ENCODE data around the gene TMEM144.

The TMEM144 gene
- long read RNA-seq, donor 1, partial matches to known transcripts = 0 of 2 reads
- long read RNA-seq, donor 1, other reads (novel, unspliced or antisense) = 0 of 2 reads
- long read RNA-seq, donor 2, partial matches to known transcripts = 0 of 1 reads
- long read RNA-seq, donor 2, other reads (novel, unspliced or antisense) = 0 of 1 reads
- long read RNA-seq, donor 3 = 0 reads
- long read RNA-seq, donor 4, partial matches to known transcripts = 0 of 1 reads
- long read RNA-seq, donor 4, other reads (novel, unspliced or antisense) = 0 of 1 reads
- long read RNA-seq, donor 5, partial matches to known transcripts = 0 of 1 reads
- long read RNA-seq, donor 5, other reads (novel, unspliced or antisense) = 0 of 1 reads
- long read RNA-seq, donor 6, partial matches to known transcripts = 0 of 1 reads
- long read RNA-seq, donor 6, other reads (novel, unspliced or antisense) = 0 of 1 reads
- long read RNA-seq, donor 7 = 0 reads
- long read RNA-seq, donor 8, partial matches to known transcripts = 0 of 4 reads
- long read RNA-seq, donor 8, other reads (novel, unspliced or antisense) = 0 of 4 reads

DNA sequence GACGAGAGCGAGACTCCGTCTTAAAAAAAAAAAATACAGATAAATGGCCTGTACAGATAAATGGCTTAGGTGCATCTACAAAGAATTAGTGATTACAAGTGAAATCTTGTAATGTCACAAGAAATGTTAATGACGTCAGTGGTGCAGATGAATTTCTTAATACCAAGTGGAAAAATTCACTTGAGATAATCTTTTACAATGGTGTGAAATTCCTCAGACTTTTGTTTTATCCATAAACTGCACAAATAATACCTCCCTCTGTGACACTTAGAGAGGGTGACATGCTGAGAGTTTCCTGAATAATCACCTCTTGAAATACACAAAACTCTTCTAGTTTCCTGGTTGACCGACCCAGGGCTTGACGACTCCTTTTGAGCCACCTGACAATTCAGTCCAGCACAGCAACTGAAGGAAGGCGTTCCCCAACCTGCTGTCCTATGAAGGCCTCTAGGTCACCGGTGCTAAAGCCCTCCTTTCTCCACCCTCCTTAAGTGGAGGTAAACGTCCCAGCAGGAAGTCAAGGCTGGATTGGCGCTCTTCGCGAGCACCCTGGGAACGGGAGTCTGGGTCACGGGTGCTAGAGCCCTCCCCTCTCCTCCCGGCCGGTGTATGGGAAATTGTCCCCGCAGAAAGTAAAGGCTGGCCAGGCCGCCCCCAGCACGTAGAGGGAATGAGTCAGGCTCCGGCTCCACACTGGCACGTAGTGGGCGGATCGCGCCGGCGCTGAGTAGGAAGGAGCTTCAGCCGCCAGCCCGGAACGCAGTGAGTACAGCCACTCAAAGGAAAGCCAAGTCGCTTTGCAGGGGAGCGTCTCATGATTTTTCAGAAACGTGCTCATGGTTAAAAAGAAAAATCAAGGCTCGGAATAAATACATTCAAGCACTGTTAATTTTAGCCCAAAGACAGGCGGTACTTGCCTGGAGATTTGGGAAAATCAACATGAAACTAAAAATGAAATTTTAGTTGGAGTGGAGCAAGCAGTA, at the start of gene TMEM144:
Gene TMEM144, plus strand, starts transcription at position 662 of the 983 bp plus-strand sequence. CDS start 2,182 bp downstream, outside the sequence.
- DNase-seq = peak; percentile 73

DNA sequence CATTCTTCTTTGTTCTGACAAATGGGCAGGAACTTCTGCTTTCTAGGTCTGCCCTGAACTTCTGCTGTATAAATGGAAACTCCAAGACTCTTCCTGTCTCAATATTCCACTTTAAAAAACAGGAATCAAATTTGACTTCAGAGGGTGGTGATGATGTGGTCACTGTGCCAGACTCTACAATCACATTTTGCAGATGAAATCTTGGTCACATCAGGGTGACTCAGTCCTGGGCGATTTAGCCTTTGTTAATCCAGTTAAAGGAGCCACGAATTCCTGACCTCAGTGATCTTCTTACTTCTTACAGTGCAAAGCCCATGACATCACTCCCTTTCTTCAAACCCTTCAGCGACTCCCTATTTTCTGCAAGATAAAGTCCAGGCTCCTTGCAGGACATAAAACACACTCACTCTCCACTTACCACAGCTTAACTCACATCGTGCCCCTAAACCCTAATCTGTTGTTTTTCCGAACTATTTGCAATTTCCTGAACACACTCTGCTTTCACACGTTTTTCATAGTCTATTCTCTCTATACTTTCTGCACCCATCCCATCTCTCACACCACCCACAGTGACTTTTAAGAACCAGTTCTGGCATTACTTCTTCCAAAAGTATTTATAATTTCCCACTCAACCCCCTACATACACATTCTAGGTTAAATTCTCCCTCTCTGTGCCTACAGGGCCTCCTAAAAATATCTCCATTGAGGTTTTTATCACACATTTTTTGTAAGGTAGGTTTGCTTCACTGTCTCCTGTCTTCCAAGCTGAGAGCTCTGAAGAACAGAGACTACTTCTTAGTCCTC, 48.5 kb upstream of the TMEM144 start:
- DNase-seq = no peak

DNA sequence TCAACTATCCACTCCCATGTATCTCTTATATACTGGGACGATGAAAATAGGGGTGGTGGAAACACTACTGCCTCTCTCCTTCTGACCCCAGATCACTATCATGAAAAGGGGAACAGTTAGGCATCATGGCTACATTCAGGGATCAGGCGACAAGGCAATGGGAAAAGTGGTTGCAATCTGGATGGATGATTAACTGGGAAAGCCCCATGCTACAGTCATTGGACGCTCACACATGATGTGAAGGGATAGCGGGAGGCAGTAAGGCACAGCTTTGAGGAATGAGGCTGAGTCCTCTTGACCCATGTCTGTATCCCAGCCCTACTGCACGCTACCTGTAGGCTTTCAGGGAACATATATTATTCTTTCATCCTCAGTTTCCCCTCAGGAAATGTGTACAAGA, 47.7 kb upstream of the TMEM144 start:
- DNase-seq = no peak

DNA sequence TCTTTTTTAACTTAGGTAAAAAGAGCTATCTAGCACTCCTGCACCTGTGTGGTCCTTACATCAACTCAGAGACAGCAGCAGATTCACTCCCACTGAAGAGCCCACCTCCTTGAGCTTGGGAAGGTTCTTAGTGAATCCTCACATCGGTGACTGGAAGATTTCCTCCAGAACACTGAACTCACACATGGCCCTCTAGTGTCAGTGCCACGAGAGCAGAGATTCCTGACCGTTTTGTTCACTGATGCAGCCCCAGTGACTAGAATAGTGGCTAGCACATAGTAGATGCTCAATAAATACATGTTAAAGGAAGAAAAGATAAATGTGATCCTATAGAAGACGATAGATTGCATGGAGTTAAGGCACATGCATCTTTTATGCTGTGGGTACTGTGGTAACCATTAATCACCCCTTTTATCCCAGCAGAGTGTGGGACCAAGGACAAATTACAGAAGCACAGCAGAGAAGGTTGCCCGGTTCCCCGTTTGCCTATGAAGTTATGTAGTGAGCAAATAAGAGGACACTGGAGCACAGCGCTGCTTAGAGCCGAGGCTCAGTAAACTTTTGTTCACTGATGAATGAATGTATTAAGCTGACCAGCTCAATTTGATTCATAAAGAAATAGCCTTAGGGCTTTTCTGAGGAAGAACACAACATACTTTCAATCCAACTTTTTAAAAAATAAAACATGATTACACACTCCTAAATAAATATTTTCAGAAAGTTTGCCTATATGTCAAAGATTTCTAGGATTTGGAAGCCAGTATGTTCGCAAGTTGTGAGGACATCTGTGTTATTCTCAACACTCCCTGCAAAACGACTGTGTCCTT, 46.1 kb upstream of the TMEM144 start:
- no peak for DNase-seq

DNA sequence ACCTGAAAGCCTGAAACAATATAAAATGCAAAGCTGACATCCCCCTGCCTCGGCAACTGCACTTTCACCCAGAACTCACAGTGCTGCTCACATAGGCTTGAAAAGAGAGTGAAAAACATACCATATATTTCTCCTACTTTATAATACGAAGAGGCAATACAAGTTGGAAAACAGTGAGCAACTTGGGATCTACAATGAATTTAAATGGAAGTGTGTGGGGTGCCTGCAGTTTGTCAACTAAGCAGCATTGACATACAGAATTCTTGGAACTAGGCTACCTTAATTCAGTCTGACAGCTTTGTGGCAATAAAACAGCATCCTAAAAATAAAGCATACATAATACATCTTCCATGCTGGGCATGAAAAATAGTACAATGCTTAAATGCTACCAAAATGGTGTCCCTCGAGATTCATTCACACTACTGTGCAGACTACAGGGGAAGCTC, 45.5 kb upstream of the TMEM144 start:
- DNase-seq = no peak

DNA sequence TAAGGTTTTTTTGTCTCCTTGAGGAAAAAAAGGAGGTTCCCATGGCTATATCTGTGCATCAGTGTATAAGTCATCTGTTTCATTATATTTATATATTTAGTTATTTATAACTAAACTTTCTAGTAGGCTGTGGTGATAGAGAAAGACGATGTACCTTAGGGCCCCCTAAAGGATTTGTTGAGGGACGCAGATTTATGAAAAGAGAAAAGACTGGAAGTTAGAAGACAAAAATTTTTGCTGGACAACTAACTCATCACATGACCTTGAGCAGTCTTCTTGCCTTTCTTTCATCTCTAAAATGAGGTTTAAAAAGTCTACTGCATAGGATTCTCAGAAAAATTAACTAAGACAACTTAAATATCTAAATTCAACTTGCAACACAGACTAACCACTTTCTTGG, 43.6 kb upstream of the TMEM144 start:
- no peak for DNase-seq

DNA sequence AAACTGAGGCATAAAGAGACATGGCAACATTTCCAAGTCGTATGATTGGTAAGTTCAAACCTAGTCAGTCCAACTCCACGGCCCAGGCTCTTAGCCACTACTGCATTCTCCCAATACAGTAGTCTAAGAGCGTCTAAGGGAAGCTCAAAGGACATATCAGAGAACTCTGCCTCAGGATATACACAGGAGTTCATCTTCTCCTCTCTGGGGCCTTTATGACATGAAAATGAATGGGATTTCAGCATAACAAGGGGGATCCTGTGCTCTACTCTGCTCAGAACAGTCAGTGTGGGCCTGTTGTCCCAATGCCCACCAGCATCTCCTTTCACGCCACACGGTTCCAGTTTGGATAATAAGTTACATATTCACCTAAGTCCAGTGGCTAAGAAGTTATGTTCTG, 41.7 kb upstream of the TMEM144 start:
- no peak for DNase-seq

DNA sequence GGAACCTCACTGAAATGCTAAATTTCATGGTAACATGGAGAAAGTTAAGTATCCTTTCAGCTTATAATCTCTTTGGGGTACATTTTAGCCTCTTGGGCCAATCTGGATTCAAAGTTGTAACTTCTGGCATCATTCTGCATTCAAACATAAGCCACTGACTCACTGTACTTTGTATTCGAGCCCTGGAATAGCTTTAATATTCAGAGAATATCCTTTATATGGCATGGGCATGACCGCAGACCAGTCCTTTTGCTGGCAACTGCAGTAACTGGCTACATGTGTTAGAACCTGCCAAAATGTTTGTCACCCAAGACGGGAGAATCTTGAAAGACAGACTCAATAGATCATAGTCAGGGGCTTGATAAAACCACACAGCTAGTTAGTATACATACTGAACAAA, 40.8 kb upstream of the TMEM144 start:
- no peak for DNase-seq

DNA sequence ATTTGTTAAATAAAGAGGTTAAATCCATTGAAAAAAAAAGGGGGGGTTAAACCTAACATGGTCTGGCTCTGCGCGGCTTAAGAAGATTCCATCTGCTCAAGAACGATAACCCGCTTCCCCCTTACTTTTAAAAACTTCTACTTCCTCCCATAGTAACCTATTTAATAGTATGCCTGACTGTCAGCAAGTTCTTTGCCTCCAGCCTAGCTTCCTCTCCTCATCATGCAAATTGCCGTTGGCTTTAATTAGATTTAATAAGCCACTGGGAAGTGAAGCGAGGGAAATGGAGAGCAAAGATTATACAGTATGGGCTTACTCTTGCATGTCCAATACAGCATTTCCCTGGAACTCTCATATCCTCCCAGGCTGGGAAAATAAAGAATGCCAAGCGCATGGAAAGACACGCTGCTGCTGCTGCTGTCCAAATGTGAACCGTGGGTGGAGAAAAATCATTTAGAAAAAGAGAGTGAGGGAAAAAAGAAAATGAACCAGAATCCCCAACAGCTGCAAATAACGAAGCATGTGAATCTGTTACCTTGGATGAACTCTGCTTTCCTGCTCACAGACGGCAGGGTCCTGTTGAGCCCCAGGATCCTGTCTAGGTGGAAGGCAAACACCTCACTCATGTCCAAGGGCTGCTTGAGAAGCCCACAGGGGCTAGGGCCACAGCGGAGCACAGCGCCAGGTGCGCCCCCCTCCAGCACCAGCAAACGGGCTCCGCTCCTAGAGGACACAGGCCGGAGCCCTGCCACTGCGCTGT, 40.2 kb upstream of the TMEM144 start:
- peak; percentile 27 for DNase-seq

DNA sequence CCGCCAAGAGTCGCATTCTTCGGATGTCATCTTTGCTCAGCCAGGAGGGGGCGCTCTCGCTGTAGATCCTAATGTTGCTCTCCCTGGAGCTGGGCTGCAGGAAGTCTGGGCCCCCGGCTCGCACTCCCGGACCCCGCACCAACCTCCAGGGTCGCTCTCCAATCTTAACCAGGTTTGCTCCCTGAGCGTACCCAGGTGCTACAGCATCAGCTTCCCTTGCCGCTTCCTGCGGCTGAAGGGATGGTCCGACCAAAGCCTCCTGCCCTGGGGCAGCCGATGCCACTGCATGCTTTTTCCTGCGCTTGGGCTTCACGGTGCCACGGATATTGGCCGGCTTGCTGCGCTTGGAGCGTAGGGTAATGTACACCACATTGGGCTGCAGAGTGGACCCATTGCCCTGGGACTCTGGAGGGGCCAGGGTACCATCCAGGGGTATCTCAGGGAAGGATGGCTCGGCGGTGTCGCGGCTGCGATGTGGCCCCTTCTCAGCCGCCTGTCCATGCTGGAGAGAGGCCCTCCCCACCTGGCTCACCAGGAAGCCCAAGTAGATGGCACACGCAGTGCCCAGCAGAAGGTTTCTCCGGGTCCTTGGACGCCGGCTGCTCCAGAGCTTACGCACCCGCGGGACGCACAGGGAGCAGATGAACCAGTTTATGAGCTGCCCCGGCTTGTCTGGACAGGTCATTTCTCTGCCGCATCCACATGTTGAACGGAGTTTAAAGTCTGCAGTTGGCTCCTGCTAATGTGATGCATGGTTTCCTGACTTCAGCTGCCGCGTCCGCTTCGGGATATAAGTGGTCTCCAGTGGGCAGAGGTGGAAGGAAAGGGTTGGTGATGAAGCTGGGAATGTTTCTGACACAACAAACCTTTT, 39.4 kb upstream of the TMEM144 start:
- DNase-seq = peak; percentile 20

DNA sequence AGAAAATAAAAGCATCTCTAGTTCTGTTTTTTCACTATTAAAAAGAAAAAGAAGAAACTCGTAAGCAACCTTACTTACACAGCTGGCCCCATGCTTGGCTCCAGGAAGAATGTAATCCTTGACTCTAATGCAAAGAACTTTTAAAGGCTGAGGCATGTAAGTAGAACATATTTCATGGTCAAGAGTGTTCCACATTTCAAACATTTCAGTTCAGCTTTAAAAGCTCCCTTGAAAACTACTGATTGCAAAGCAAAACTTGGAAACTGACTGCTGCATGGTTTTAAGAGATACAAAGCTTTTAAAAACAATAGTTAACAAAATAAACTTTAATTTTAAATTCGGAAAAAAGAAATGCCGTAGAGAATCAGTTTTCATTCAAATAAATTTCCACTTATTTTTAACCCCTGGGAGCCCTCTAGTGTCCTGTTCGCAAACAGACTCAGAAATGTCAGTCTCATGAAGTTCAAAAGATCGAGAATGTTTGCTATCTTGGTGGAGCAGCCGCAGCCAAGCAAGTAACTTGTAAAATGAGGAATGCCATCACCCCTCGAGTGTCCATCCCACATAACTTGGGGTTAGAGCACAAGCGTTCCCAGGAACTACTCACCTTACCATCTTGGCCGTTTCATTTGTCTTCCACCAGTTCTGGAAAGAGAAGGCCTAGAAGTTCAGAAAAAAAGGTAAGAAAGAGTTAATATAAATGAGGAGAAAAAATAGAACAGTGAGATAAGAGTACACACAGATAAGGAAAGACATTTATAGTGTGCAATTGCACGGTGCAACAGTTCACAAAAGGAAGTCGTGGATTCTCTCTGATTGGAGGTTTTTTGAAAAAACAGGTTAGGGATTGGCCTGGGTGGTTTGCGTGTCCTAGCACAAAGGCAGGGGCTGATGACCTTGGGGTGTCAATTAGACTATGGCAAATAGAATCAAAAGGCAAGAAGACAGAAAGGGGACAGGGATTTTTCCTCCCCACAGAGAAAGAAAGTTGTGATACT, 37.7 kb upstream of the TMEM144 start, which contains the start of gene GASK1B:
Gene GASK1B, minus strand, starts transcription at position 765 of the 998 bp plus-strand sequence. CDS start 1,650 bp downstream, outside the sequence.
- peak; percentile 38 for DNase-seq

DNA sequence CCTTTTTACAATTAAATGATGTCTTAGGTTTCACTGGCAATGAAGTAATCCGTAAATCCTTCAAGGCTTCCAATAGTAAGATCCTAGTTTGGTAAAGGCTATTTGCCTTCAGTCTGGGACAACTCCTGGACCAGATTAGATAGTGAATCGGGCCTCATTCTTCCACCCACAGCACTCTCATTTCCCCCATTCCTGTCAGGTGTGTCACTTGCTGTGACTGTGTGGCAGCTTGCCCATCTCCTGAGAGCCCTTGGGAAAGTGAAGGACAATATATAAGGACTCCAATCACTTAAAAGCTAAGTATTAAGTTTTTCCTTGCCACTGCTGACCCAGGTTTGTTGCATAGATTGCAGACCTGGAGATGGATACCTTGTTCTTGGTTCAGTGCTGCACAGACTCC, 34.2 kb upstream of the TMEM144 start:
- DNase-seq = no peak

DNA sequence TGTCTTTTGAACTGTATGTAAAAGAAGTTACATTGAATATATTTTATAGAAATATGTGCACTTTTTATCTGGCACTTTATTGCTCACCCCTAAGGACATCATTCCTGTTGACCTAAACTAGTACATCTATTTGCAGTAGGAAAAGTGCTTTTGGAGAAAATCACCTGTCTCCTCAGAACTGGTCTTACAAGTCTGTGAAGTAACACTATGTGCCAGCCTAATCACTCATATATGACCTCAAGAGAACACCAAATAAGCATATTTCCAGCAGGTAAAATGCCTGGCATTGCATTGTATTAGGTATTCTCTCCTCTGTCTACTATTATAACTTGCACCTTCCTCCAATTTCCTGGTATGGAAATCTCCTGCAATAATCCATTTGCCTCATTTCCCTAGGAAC, 33.5 kb upstream of the TMEM144 start:
- DNase-seq = no peak

DNA sequence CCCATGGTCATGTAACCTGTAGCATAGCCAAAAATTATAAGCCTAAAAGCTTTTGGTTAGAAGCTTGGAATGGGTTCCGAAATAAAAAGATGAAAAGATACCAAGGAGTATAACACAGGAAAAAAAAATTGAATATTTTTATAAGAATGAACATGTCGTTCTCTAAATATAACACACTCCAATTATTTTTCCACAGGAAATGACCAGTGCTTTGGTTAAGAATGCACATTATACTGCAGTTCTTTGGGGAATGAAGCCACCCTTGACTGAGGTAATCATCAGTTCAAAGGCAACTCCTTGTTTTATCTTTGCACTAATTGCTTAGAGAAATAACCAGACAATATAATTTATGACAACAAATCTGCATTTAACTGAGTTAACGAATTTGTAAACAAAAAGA, 30.8 kb upstream of the TMEM144 start:
- DNase-seq = no peak

DNA sequence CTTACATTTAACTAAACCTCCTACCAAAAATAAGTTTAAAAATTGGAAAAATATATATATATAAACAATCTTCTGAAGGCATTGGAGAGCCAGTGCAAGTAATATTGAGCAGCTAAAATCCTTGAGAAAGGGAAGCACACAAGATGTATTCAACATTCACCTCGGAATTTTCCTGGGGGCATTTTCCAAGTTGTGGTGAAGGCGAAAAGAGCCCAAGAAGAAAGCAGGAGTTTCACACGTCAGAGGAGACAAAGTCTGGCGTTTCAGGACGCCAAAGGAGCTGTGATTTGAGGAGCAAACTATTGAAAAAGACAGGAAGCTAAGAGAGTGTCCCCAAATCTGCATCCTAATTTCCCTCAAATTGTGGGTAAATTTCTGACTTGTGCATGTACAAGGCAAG, 28.4 kb upstream of the TMEM144 start:
- no peak for DNase-seq

DNA sequence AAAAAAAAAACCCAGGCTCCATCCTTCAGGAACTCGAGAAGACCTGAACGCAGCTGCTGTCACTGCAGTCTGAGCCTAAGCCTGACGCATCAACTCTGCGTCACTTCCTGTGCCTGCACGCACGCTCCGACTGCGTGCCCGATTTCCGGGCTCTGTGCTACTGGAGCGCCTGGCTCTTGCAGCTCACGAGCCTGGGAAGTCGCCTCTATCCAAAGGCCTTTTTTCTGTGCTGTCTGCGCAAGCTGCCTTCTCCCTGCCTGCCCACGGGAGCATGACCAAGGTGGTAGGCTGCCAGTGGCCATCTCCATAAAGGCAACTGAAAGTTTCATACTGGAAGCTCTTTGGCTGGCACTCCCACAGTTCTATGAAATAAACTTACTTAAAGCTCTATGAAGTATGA, 27.6 kb upstream of the TMEM144 start:
- DNase-seq = no peak

DNA sequence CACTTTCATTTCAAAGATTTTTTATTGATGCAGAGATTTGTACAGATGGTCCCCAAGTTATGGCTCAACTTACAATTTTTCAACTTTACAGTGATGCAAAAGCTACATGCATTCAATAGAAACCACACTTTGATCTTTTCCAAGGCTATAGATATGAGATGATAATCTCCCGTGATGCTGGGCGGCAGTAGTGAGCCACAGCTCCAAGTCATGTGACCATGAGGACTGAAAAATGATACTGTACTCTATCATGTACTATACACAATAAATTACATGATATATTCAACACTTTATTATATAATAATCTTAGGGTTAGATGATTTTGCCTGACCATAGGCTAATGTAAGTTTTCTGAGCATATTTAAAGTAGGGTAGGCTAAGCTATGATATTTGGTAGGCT, 23.5 kb upstream of the TMEM144 start:
- DNase-seq = no peak

DNA sequence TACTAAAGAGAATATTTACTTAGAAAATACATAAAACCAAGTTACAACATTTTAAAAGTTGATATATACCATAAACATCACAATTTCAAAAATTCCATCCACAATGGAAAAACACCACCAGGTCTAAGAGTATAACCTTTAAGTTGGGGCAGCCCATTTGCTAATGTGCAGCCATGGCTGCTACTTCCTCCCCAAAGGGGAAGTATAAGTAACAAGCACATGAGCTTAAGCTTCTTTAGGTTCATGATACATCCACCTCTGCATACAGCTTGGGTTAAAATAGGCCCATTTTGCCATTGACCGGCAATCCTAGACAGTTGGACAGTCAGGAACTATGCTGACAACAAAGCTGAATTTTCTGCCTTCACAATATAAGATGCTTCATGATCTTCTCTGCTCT, 20.9 kb upstream of the TMEM144 start:
- no peak for DNase-seq

Measured in right kidney (tissue), 9 donors.